HEK293 (cell line): Measurements from ENCODE around the gene BCLAF1.

Source experiments
- CTCF ChIA-PET: fragments of 350-600 bp; formaldehyde crosslinking; extraction: SDS; loops from one replicate; lab custom pipeline; 2021; ENCODE audit warnings: antibody characterized with exemption; lab: Yijun Ruan, JAX
- POLR2A ChIA-PET: fragments of 300-600 bp; formaldehyde crosslinking; extraction: SDS; loops from one replicate; lab custom pipeline; 2020; ENCODE audit warnings: antibody characterized with exemption, inconsistent platforms; lab: Yijun Ruan, JAX
- H3K27ac ChIP-seq: fragments of 200-500 bp; sonication (Bioruptor generic); 2 replicates; pipeline ENCODE4 v1.5.1; 2014; ENCODE audit warnings: low read depth, low read length, control low read depth, inconsistent platforms; ENCODE audit errors: extremely low read depth
- H3K36me3 ChIP-seq, 2 experiments: fragments of 200-500 bp in 1 of 2; sonication (Bioruptor generic) in 1 of 2; 1 replicate in 1 of 2; 2 replicates in 1 of 2; pipeline ENCODE4 v1.5.1; 2014 to 2017; ENCODE audit warnings: inconsistent platforms in 2 of 2, low read length in 2 of 2; ENCODE audit not compliant: control insufficient read depth in 2 of 2, insufficient read depth in 1 of 2
- H3K4me1 ChIP-seq: fragments of 200-500 bp; sonication (Bioruptor generic); 2 replicates; pipeline ENCODE4 v1.5.1; 2014; ENCODE audit warnings: mild to moderate bottlenecking, low read length, inconsistent platforms; ENCODE audit not compliant: control insufficient read depth, insufficient read depth
- H3K4me3 ChIP-seq: 2 replicates; pipeline ENCODE4 v1.5.1; 2011; ENCODE audit warnings: low read depth, mild to moderate bottlenecking, control low read depth, low read length, moderate library complexity
- H3K9me3 ChIP-seq: fragments of 200-500 bp; sonication (Bioruptor generic); 2 replicates; pipeline ENCODE4 v1.5.1; 2014; ENCODE audit warnings: low read depth, low read length, inconsistent platforms; ENCODE audit not compliant: control insufficient read depth, insufficient read depth
- EGR2 ChIP-seq: fragments of 450-650 bp; formaldehyde crosslinking; IDR thresholded peaks from 2 replicates; pipeline ENCODE4 v1.5.1; 2016; ENCODE audit warnings: low read depth, missing biosample characterization, missing genetic modification characterization
- MYNN ChIP-seq: fragments of 450-650 bp; formaldehyde crosslinking; IDR thresholded peaks from 2 replicates; pipeline ENCODE4 v1.5.1; 2016; ENCODE audit warnings: missing biosample characterization, missing genetic modification characterization, borderline replicate concordance
- PRDM1 ChIP-seq: fragments of 450-650 bp; formaldehyde crosslinking; IDR thresholded peaks from 2 replicates; pipeline ENCODE4; 2016; ENCODE audit warnings: missing biosample characterization, missing genetic modification characterization
- SETDB1 ChIP-seq: IDR thresholded peaks from one replicate; pipeline ENCODE4 v1.6.1; 2017; ENCODE audit warnings: mild to moderate bottlenecking, low read length, moderate library complexity, mixed read lengths; ENCODE audit not compliant: insufficient read length
- ZBTB20 ChIP-seq: fragments of 450-650 bp; formaldehyde crosslinking; IDR thresholded peaks from 2 replicates; pipeline ENCODE4 v1.5.1; 2016; ENCODE audit warnings: missing biosample characterization, missing genetic modification characterization
- ZFP41 ChIP-seq: fragments of 450-650 bp; formaldehyde crosslinking; IDR thresholded peaks from 2 replicates; pipeline ENCODE4 v1.5.1; 2016; ENCODE audit warnings: missing biosample characterization, missing genetic modification characterization, borderline replicate concordance
- ZNF121 ChIP-seq: fragments of 450-650 bp; formaldehyde crosslinking; IDR thresholded peaks from 2 replicates; pipeline ENCODE4 v1.5.1; 2016; ENCODE audit warnings: missing biosample characterization, missing genetic modification characterization
- ZNF140 ChIP-seq: fragments of 450-650 bp; formaldehyde crosslinking; IDR thresholded peaks from 2 replicates; pipeline ENCODE4 v1.5.1; 2016; ENCODE audit warnings: missing biosample characterization, missing genetic modification characterization
- ZNF223 ChIP-seq: fragments of 450-650 bp; formaldehyde crosslinking; IDR thresholded peaks from 2 replicates; pipeline ENCODE4 v1.5.1; 2016; ENCODE audit warnings: missing biosample characterization, missing genetic modification characterization
- ZNF324 ChIP-seq: fragments of 450-650 bp; formaldehyde crosslinking; IDR thresholded peaks from 2 replicates; pipeline ENCODE4 v1.5.1; 2016; ENCODE audit warnings: missing biosample characterization, missing genetic modification characterization
- ZNF335 ChIP-seq: fragments of 450-650 bp; formaldehyde crosslinking; conservative IDR thresholded peaks from 2 replicates; pipeline ENCODE4 v1.5.1; 2016; ENCODE audit warnings: missing biosample characterization, missing genetic modification characterization
- ZNF37A ChIP-seq: fragments of 450-650 bp; IDR thresholded peaks from 2 replicates; pipeline ENCODE4 v1.5.1; 2018; ENCODE audit warnings: missing biosample characterization, missing genetic modification characterization
- ZNF426 ChIP-seq: fragments of 450-650 bp; formaldehyde crosslinking; IDR thresholded peaks from 2 replicates; pipeline ENCODE4 v1.5.1; 2017; ENCODE audit warnings: missing biosample characterization, missing genetic modification characterization, mild to moderate bottlenecking, inconsistent platforms, moderate library complexity
- ZNF629 ChIP-seq: fragments of 450-650 bp; formaldehyde crosslinking; IDR thresholded peaks from 2 replicates; pipeline ENCODE4 v1.5.1; 2017; ENCODE audit warnings: missing biosample characterization, missing genetic modification characterization
- ZNF747 ChIP-seq: fragments of 450-650 bp; formaldehyde crosslinking; IDR thresholded peaks from 2 replicates; pipeline ENCODE4 v1.5.1; 2016; ENCODE audit warnings: missing biosample characterization, missing genetic modification characterization
- ZNF776 ChIP-seq: fragments of 450-650 bp; formaldehyde crosslinking; IDR thresholded peaks from 2 replicates; pipeline ENCODE4 v1.5.0; 2017; ENCODE audit warnings: missing biosample characterization, missing genetic modification characterization, borderline replicate concordance
- TF ChIP-seq, protein P1 (sequence below): fragments of 450-650 bp; formaldehyde crosslinking; IDR thresholded peaks from 2 replicates; pipeline ENCODE4 v1.5.1; 2016; ENCODE audit warnings: missing biosample characterization, missing genetic modification characterization
- TF ChIP-seq, protein P2 (sequence below): fragments of 450-650 bp; formaldehyde crosslinking; IDR thresholded peaks from 2 replicates; pipeline ENCODE4 v1.5.1; 2016; ENCODE audit warnings: missing biosample characterization, missing genetic modification characterization
- TF ChIP-seq, protein P3 (sequence below): fragments of 450-650 bp; formaldehyde crosslinking; IDR thresholded peaks from 2 replicates; pipeline ENCODE4 v1.5.1; 2017; ENCODE audit warnings: missing biosample characterization, missing genetic modification characterization
- TF ChIP-seq, protein P4 (sequence below): fragments of 450-650 bp; formaldehyde crosslinking; IDR thresholded peaks from 2 replicates; pipeline ENCODE4 v1.5.1; 2016; ENCODE audit warnings: missing biosample characterization, missing genetic modification characterization

The BCLAF1 gene

DNA sequence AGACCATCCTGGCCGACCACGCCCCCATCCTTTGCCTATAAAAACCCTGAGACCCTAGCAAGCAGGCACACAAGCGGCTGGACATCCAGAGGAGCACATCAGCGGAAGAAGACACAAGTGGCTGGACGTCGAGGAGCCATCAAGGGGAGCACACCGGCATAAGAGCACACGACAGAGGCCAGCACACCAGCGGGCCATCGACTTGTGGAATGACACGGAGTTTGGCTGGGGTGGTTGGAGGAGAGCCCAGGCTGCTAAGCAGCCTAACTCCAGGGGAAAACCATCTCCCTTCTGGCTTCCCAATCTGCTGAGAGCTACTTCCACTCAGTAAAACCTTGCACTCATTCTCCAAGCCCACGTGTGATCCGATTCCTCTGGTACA is 44.8 kb upstream of the BCLAF1 start (continued):
- TF ChIP-seq, protein P1, sequence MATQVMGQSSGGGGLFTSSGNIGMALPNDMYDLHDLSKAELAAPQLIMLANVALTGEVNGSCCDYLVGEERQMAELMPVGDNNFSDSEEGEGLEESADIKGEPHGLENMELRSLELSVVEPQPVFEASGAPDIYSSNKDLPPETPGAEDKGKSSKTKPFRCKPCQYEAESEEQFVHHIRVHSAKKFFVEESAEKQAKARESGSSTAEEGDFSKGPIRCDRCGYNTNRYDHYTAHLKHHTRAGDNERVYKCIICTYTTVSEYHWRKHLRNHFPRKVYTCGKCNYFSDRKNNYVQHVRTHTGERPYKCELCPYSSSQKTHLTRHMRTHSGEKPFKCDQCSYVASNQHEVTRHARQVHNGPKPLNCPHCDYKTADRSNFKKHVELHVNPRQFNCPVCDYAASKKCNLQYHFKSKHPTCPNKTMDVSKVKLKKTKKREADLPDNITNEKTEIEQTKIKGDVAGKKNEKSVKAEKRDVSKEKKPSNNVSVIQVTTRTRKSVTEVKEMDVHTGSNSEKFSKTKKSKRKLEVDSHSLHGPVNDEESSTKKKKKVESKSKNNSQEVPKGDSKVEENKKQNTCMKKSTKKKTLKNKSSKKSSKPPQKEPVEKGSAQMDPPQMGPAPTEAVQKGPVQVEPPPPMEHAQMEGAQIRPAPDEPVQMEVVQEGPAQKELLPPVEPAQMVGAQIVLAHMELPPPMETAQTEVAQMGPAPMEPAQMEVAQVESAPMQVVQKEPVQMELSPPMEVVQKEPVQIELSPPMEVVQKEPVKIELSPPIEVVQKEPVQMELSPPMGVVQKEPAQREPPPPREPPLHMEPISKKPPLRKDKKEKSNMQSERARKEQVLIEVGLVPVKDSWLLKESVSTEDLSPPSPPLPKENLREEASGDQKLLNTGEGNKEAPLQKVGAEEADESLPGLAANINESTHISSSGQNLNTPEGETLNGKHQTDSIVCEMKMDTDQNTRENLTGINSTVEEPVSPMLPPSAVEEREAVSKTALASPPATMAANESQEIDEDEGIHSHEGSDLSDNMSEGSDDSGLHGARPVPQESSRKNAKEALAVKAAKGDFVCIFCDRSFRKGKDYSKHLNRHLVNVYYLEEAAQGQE (tag by site-specific recombination): no peak
- TF ChIP-seq ZNF426 (no peak), MYNN (tag by site-specific recombination) (no peak)

DNA sequence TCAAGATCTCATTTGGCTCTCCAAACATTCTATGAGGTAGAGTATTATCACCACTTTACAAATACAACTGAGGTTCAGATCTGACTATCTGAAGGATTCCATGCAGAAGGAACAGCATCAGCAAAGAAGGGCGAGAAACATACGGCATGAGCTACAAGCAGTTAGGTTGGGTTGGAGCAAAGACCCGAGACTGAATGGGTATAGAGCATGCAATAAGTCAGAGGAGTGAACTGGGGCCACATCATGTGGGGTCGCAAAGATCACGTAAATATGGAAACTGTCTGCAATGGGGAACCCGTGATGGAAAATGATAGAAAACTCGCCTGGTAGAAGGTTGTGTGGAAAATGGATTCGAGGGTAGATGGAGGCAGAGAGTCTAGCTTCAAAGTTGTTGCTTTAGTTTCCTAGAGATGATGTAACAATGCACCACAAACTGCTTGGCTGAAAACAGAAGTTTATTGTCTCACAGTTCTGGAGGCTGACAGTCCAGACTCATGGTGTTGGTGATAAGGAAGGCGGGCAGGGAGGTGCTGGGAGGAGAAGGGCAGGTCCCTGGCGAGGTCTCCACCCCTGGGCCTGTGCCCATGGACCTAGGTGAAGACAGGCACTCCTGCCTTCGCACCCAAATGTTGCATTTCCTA is 44.3 kb upstream of the BCLAF1 start:
- H3K9me3 ChIP-seq: no peaks in the 10 kb centered on the region
- ChIA-PET CTCF (interaction anchor here (1.0 to 1.4 kb wide), 2 partner anchors 10 to 214 kb away, joined by 3 to 4 read pairs; no protein-coding TSS in a partner anchor), POLR2A (no interaction called here)
- no peaks in the 10 kb centered on the region for H3K36me3 ChIP-seq
- no peak for TF ChIP-seq ZBTB20
- TF ChIP-seq EGR2: no peak
- no peak for TF ChIP-seq ZFP41 (tag by site-specific recombination)
- no peak for TF ChIP-seq ZNF121 (tag by site-specific recombination)
- TF ChIP-seq, all 188 proteins: peak for 0
- Histone ChIP-seq H3K4me3 (no peak overlapping the region), H3K4me1 (no peaks in the 10 kb centered on the region), H3K27ac (no peak overlapping the region)

DNA sequence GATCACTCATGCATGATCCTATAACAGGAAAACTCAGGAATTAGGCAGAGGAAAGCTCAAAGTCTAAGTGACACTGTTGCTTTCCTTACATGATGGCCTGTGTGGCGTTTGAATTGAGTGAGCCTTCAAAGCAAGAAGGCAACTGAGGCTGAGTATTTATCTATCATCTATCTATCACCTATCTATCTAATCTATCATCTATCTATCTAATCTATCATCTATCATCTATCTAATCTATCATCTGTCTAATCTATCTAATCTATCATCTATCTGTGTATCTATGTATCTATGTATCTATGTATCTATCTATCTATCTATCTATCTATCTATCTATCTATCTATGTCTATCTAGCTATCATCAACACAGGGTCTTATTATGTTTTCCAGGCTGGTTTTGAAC is 41.8 kb upstream of the BCLAF1 start:
- POLR2A ChIA-PET: interaction anchor here (3.1 kb wide), 1 partner anchor 42 kb away, joined by 9 read pairs; the partner anchor contains the start of gene BCLAF1
- no peaks in the 10 kb centered on the region for H3K9me3 ChIP-seq
- CTCF ChIA-PET: interaction anchor here (2.6 kb wide), 1 partner anchor 14 kb away, joined by 14 read pairs; no protein-coding TSS in a partner anchor
- H3K36me3 ChIP-seq: no peaks in the 10 kb centered on the region
- no peaks in the 10 kb centered on the region for H3K4me1 ChIP-seq
- H3K4me3 ChIP-seq: no peak overlapping the region
- no peak overlapping the region for H3K27ac ChIP-seq
- TF ChIP-seq, protein P2, sequence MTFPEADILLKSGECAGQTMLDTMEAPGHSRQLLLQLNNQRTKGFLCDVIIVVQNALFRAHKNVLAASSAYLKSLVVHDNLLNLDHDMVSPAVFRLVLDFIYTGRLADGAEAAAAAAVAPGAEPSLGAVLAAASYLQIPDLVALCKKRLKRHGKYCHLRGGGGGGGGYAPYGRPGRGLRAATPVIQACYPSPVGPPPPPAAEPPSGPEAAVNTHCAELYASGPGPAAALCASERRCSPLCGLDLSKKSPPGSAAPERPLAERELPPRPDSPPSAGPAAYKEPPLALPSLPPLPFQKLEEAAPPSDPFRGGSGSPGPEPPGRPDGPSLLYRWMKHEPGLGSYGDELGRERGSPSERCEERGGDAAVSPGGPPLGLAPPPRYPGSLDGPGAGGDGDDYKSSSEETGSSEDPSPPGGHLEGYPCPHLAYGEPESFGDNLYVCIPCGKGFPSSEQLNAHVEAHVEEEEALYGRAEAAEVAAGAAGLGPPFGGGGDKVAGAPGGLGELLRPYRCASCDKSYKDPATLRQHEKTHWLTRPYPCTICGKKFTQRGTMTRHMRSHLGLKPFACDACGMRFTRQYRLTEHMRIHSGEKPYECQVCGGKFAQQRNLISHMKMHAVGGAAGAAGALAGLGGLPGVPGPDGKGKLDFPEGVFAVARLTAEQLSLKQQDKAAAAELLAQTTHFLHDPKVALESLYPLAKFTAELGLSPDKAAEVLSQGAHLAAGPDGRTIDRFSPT (tag by site-specific recombination): no peak
- TF ChIP-seq ZNF335 (tag by site-specific recombination) (no peak), ZNF776 (tag by site-specific recombination) (no peak), ZNF629 (tag by site-specific recombination) (no peak), SETDB1 (no peak), PRDM1 (tag by site-specific recombination) (no peak), ZNF223 (no peak), ZNF37A (tag by site-specific recombination) (no peak), ZNF140 (tag by site-specific recombination) (no peak), ZNF324 (no peak), ZNF747 (tag by site-specific recombination) (no peak)
- TF ChIP-seq, protein P3, sequence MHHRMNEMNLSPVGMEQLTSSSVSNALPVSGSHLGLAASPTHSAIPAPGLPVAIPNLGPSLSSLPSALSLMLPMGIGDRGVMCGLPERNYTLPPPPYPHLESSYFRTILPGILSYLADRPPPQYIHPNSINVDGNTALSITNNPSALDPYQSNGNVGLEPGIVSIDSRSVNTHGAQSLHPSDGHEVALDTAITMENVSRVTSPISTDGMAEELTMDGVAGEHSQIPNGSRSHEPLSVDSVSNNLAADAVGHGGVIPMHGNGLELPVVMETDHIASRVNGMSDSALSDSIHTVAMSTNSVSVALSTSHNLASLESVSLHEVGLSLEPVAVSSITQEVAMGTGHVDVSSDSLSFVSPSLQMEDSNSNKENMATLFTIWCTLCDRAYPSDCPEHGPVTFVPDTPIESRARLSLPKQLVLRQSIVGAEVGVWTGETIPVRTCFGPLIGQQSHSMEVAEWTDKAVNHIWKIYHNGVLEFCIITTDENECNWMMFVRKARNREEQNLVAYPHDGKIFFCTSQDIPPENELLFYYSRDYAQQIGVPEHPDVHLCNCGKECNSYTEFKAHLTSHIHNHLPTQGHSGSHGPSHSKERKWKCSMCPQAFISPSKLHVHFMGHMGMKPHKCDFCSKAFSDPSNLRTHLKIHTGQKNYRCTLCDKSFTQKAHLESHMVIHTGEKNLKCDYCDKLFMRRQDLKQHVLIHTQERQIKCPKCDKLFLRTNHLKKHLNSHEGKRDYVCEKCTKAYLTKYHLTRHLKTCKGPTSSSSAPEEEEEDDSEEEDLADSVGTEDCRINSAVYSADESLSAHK (tag by site-specific recombination): no peak
- TF ChIP-seq, protein P4, sequence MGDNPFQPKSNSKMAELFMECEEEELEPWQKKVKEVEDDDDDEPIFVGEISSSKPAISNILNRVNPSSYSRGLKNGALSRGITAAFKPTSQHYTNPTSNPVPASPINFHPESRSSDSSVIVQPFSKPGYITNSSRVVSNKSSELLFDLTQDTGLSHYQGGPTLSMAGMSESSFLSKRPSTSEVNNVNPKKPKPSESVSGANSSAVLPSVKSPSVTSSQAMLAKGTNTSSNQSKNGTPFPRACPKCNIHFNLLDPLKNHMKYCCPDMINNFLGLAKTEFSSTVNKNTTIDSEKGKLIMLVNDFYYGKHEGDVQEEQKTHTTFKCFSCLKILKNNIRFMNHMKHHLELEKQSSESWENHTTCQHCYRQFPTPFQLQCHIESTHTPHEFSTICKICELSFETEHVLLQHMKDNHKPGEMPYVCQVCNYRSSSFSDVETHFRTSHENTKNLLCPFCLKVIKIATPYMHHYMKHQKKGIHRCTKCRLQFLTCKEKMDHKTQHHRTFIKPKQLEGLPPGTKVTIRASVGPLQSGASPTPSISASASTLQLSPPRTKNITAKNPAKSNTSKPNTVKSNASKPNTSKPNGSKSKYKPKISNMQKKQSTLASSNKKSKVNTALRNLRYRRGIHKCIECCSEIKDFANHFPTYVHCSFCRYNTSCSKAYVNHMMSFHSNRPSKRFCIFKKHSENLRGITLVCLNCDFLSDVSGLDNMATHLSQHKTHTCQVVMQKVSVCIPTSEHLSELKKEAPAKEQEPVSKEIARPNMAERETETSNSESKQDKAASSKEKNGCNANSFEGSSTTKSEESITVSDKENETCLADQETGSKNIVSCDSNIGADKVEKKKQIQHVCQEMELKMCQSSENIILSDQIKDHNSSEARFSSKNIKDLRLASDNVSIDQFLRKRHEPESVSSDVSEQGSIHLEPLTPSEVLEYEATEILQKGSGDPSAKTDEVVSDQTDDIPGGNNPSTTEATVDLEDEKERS (tag by site-specific recombination): no peak
